Nucleus accumbens (tissue), 56 donors: ENCODE measurements around the gene TBL2.
"Not testable (repeated sequence)": the region's sequence is repeated elsewhere in the genome, so short reads cannot be mapped to it uniquely, and the experiment has no call there.

Experiments used
- DNase-seq, 56 donors: peaks; one replicate each; lab custom pipeline; 2025; lab: John Stamatoyannopoulos, UW

The TBL2 gene

GRCh38 chr7:73537051-73537450 lies 41.3 kb downstream of the TBL2 start:
- no peak for DNase-seq

- DNase-seq = no peak
Observed at GRCh38 chr7:73536479-73536878, 41.9 kb downstream of the TBL2 start.

GRCh38 chr7:73535918-73536317 lies 42.5 kb downstream of the TBL2 start:
- DNase-seq = not testable (repeated sequence)

GRCh38 chr7:73533742-73534141 lies 44.6 kb downstream of the TBL2 start:
- DNase-seq = no peak

GRCh38 chr7:73532224-73532623 lies 46.2 kb downstream of the TBL2 start:
- DNase-seq = no peak

GRCh38 chr7:73530800-73531199 lies 47.6 kb downstream of the TBL2 start:
- DNase-seq = no peak

- no peak for DNase-seq
Observed at GRCh38 chr7:73526896-73527821, 51.2 kb downstream of the TBL2 start.

GRCh38 chr7:73526158-73526494 lies 52.3 kb downstream of the TBL2 start:
- DNase-seq = not testable (repeated sequence)

GRCh38 chr7:73522105-73522872 lies 56.1 kb downstream of the TBL2 start, which contains the start of gene BAZ1B:
BAZ1B (minus strand) TSS chr7:73522293; CDS start chr7:73521933, 360 bp downstream.
- DNase-seq = peak; percentile 71 to 99 (median 97)

- DNase-seq = peak in 21 of 56 donors; percentile 29 to 97 (median 77)
Observed at GRCh38 chr7:73521636-73522104, 56.7 kb downstream of the TBL2 start.

GRCh38 chr7:73520673-73521635 lies 57.4 kb downstream of the TBL2 start:
- peak in 8 of 56 donors; percentile 13 to 51 (median 20) for DNase-seq

- DNase-seq = no peak
Observed at GRCh38 chr7:73519867-73520672, 58.3 kb downstream of the TBL2 start.

GRCh38 chr7:73518470-73518869 lies 59.9 kb downstream of the TBL2 start:
- no peak for DNase-seq
